Adipocyte (in vitro differentiated cells): ENCODE measurements around the gene PLEKHH2.

Experiments used
- DNase-seq: peaks from one replicate; pipeline ENCODE4 v3.0.0-alpha.2; 2015; ENCODE audit warnings: low read depth
- H3K27me3 ChIP-seq: replicated peaks from 2 replicates; pipeline ENCODE4 v1.7.0; 2013; ENCODE audit warnings: mild to moderate bottlenecking, low read length, moderate library complexity; ENCODE audit not compliant: control insufficient read depth, insufficient read depth
- H3K36me3 ChIP-seq: 2 replicates; pipeline ENCODE4 v1.7.0; 2013; ENCODE audit warnings: low read length, mild to moderate bottlenecking, moderate library complexity; ENCODE audit not compliant: control insufficient read depth, insufficient read depth, severe bottlenecking
- H3K4me1 ChIP-seq: 2 replicates; pipeline ENCODE4 v1.7.0; 2013; ENCODE audit warnings: mild to moderate bottlenecking, low read length, moderate library complexity; ENCODE audit not compliant: control insufficient read depth, insufficient read depth
- H3K4me3 ChIP-seq: 2 replicates; pipeline ENCODE4 v1.7.0; 2013; ENCODE audit warnings: mild to moderate bottlenecking, low read length, moderate library complexity
- H3K9ac ChIP-seq: 2 replicates; pipeline ENCODE4 v1.7.0; 2013; ENCODE audit warnings: mild to moderate bottlenecking, low read length, moderate library complexity
- H3K9me3 ChIP-seq: 2 replicates; pipeline ENCODE4 v1.7.0; 2013; ENCODE audit warnings: mild to moderate bottlenecking, low read length, moderate library complexity; ENCODE audit not compliant: control insufficient read depth

The PLEKHH2 gene

DNA sequence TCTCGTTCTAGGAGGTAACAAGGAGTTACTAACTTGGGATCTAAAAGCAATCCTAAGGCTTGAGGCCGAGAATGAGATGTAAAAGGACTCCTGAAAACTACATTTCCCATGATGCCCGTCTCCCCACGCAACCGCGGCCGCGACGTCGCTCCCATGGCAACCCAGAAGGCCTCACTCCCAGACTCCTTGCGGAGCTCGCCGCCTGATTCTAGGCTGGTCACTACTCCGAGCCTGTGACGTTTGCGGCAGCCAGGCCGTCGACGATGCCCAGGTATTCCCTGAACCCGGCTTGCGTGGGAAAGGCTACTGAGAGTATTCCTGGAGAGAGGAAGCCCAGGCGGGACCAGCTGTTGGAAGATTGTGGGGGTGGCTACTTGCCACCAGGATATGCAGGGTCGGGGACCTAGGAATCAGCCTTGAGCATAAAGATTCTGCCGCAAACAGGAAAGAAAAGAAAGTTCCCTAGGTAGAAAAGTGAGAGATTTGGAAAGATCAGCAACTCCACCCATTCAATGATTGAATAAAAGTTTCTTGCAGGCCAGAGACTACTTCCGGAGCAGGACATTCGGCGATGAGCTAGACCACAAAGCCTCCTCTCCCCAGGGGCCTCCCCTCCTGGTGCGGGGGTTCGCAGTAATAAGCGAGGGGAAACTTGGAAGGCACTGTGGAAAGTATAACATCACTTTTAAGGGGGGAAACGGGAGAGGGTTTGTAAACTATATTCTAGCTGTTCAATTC lies 137.0 kb downstream of the PLEKHH2 start, which contains the start of gene DYNC2LI1:
Gene DYNC2LI1 (plus strand): TSS at position 164 of the 738 bp plus-strand sequence. CDS start 100 bp downstream, at position 264.
- peaks cover 12% of the 10 kb centered on the region for H3K36me3 ChIP-seq
- H3K9me3 ChIP-seq = no peaks in the 10 kb centered on the region
- peaks cover 4% of the 10 kb centered on the region for H3K4me1 ChIP-seq
- H3K9ac ChIP-seq = peak within 1 kb of the TSS; percentile 86
- peak within 1 kb of the TSS; percentile 87 for H3K4me3 ChIP-seq
- DNase-seq = peak; percentile 97
- no peaks in the 10 kb centered on the region for H3K27me3 ChIP-seq

DNA sequence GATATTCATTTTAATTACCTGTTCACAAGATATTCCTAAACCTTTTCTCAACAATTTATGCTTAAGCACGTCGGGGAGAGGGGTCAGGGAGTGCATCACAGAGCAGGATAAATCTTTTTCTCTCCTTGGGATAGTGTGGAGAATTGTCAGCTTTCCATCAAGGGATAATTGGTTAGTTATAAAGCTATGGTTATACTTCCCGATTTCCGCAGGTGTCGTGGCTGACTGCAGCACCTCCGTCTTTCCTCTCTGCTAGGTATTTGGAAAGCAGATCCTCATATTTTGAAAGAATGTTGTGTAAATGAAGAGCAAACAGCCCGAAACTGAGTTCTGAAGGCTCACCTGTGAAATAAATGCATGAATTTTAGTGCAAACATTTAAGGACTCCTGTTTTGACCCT lies 137.6 kb downstream of the PLEKHH2 start:
- H3K36me3 ChIP-seq = peaks cover 16% of the 10 kb centered on the region
- no peak for DNase-seq
- H3K4me1 ChIP-seq = peaks cover 4% of the 10 kb centered on the region
- H3K4me3 ChIP-seq = peak overlapping the region; percentile 87
- peak overlapping the region; percentile 86 for H3K9ac ChIP-seq
- no peaks in the 10 kb centered on the region for H3K27me3 ChIP-seq
- H3K9me3 ChIP-seq = no peaks in the 10 kb centered on the region

DNA sequence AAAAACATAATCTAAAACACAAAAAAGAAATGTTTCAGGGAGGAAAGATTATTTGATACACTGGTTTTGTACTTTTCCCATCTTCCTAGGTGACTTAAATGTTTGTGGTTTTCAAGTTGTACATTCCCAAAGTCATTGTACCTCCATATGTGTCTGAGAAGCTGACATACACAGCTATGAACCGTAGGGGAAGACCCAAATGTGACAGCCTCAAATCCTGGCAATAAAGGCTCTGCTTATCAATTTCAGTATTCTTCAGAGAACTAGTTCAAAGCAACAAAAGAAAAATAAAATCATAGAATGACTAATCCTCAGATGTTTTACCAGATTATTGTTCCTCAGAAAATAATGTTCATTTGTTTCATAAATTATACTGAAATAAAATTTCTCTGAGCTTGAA lies 139.3 kb downstream of the PLEKHH2 start:
- Histone ChIP-seq H3K36me3 (peaks cover 16% of the 10 kb centered on the region), H3K27me3 (no peaks in the 10 kb centered on the region), H3K9me3 (no peaks in the 10 kb centered on the region), H3K4me3 (no peak overlapping the region), H3K9ac (no peak overlapping the region), H3K4me1 (peaks cover 4% of the 10 kb centered on the region)
- DNase-seq = no peak

DNA sequence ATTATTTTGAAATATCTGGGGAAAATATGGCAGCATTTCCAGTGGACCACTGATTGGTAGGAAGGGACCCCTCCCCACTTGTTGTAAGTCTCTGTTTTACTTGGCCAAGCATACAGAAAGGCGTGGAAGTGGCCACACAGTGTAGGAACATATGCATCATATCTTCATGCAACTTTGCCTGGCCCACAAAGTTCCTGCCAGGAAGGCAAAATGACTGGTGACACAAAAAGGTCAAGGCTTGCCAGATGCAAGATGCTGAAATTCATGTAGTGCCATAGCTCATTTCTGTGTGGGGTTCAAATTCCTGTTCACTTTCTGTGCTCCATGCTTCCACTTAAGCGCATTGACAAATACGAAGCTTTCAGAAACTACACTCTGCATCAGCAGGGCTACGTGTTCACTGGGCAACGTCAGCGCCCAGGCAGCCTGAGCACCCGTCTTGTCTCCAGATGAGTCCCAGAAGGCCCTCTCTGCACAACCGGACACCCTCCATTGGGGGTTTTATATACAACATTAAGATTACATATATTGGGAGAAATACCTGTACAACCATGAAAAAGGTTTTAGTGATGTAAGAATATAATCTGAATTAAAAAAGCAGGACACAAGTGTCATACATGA lies 140.4 kb downstream of the PLEKHH2 start:
- no peaks in the 10 kb centered on the region for H3K27me3 ChIP-seq
- H3K9ac ChIP-seq = no peak overlapping the region
- H3K9me3 ChIP-seq = no peaks in the 10 kb centered on the region
- H3K4me1 ChIP-seq = peaks cover 4% of the 10 kb centered on the region
- no peak overlapping the region for H3K4me3 ChIP-seq
- peaks cover 16% of the 10 kb centered on the region for H3K36me3 ChIP-seq
- no peak for DNase-seq

DNA sequence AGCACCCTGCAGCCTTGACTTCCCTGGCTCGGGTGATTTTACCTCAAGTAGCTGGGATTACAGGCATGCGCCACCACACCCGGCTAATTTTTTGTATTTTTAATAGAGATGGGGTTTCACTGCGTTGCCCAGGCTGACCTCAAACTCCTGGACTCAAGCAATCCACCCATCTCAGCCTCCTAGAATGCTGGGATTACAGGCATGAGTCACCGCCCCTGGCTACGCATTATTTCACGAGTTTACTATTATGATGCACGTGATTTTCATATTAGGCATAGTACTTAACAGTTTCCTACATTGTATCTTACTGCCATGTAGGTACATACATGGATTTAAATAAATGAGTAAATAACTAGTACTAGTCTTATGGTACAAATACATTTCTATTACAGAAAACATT lies 141.2 kb downstream of the PLEKHH2 start:
- H3K27me3 ChIP-seq = no peaks in the 10 kb centered on the region
- H3K36me3 ChIP-seq = peaks cover 16% of the 10 kb centered on the region
- no peak overlapping the region for H3K4me3 ChIP-seq
- H3K9ac ChIP-seq = no peak overlapping the region
- H3K9me3 ChIP-seq = no peaks in the 10 kb centered on the region
- peaks cover 4% of the 10 kb centered on the region for H3K4me1 ChIP-seq
- no peak for DNase-seq

DNA sequence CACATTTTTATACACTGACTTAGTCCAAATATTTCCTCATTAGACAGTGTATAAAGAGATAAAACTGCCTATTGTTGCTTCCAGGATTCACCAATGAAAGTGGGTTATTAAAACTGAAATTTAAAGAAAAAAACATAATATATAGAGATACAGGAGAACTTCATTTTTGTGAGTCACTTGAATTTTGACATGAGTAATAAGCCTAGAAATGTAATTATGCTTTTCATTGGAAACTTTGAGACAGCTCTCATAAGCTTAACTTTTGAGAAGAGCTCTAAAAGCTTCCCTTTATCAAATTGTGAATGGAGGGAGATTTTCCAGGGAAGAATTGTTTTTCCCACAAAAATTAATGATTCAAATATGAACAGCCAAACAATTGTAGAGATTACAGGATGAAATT lies 150.8 kb downstream of the PLEKHH2 start:
- H3K36me3 ChIP-seq = peaks cover 39% of the 10 kb centered on the region
- H3K9ac ChIP-seq = no peak overlapping the region
- H3K4me3 ChIP-seq = no peak overlapping the region
- no peak for DNase-seq
- peaks cover 18% of the 10 kb centered on the region for H3K4me1 ChIP-seq
- no peaks in the 10 kb centered on the region for H3K9me3 ChIP-seq
- no peaks in the 10 kb centered on the region for H3K27me3 ChIP-seq

DNA sequence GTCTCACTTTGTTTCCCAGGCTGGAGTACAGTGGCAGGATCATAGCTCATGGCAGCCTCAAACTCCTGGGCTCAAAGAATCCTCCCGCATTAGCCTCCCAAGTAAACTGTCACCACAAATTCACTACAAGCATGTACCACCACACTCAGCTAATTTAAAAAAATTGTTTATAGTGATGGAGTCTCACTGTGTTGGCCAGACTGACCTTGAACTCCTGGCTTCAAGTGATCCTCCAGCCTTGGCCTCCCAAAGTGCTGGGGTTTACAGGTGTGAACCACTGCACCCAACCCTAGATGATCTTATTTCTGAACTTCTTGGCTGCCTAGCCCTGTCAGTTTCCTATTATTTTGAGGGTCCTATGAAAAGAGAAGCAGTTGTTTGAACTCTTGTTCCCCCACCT lies 151.6 kb downstream of the PLEKHH2 start:
- Histone ChIP-seq H3K9ac (no peak overlapping the region), H3K4me1 (peaks cover 18% of the 10 kb centered on the region), H3K36me3 (peaks cover 38% of the 10 kb centered on the region), H3K4me3 (no peak overlapping the region), H3K9me3 (no peaks in the 10 kb centered on the region), H3K27me3 (no peaks in the 10 kb centered on the region)
- DNase-seq = no peak

DNA sequence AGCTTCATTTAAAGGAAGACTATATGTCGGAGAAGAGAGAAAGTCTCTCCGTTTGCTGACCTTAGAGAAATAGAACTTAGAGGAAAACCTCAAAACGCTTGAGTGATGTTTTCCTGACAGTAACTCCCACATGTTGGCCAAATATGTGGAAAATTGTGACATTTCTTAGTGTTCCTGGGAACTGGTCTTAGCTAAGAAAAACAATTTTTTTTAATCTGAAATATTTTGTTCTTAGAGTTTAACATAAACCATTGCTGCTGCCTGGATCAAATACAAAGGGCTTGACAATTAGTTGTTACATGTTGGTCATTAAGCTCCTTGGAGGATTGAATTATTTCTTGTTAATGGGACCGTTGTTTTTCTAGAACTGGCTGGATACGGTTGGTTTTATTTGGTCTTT lies 153.1 kb downstream of the PLEKHH2 start:
- Histone ChIP-seq H3K4me3 (peak overlapping the region; percentile 21), H3K9ac (no peak overlapping the region), H3K36me3 (peaks cover 37% of the 10 kb centered on the region), H3K9me3 (no peaks in the 10 kb centered on the region), H3K27me3 (no peaks in the 10 kb centered on the region), H3K4me1 (peaks cover 18% of the 10 kb centered on the region)
- DNase-seq = peak; percentile 41

DNA sequence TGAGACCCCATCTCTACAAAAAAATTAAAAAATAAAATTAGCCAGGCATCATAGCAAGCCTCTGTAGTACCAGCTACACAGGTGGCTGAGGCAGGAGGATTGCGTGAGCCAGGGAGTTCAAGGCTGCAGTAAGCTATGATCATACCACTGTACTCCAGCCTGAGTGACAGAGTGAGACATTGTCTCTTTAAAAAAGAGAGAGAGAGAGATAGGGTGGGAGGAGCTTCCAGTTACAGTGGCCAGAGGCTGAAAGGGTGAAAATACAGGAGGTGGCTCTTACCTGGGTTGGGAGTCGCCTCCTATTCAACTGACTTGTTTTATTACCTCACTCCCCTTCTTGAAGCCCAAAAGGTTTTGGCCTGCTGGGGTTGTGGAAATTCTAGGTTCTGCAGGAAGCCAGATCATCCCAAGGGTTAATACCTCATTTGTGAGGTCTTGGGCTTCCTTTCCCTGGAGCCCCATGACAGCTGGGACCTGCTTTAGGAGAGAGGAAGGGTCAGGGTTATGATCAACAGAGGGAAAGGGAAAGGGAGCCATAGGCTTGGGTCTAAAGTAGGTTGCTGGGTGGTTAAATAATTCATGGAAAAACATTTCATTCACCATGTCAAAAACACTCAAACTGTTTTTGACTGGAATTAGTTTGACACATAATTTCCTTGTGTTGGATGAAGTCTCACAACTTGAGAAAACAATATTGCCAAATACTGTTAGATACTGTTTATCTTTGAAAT lies 154.1 kb downstream of the PLEKHH2 start:
- H3K4me3 ChIP-seq = no peak overlapping the region
- no peak overlapping the region for H3K9ac ChIP-seq
- H3K4me1 ChIP-seq = peaks cover 18% of the 10 kb centered on the region
- H3K36me3 ChIP-seq = peaks cover 32% of the 10 kb centered on the region
- DNase-seq = no peak
- H3K9me3 ChIP-seq = no peaks in the 10 kb centered on the region
- no peaks in the 10 kb centered on the region for H3K27me3 ChIP-seq

DNA sequence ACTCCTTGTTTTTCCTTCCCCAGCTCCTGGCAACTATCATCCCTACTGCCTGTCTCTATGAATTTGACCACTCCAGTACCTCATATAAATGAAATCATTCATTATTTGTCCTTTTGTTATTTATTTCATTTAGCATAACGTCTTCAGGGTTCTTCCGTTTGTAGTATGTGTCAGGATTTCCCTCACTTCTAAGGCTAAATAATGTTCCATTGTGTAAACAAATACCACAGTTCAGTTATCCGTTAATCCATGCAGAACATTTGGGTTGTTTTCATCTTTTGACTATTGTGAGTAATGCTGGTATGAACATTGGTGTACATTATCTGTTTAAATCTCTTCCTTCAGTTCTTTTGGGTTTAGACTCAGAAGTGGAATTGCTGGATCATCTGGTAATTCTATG lies 155.6 kb downstream of the PLEKHH2 start:
- H3K9ac ChIP-seq = no peak overlapping the region
- peaks cover 30% of the 10 kb centered on the region for H3K36me3 ChIP-seq
- no peaks in the 10 kb centered on the region for H3K9me3 ChIP-seq
- H3K4me1 ChIP-seq = peaks cover 17% of the 10 kb centered on the region
- H3K27me3 ChIP-seq = no peaks in the 10 kb centered on the region
- DNase-seq = no peak
- no peak overlapping the region for H3K4me3 ChIP-seq

DNA sequence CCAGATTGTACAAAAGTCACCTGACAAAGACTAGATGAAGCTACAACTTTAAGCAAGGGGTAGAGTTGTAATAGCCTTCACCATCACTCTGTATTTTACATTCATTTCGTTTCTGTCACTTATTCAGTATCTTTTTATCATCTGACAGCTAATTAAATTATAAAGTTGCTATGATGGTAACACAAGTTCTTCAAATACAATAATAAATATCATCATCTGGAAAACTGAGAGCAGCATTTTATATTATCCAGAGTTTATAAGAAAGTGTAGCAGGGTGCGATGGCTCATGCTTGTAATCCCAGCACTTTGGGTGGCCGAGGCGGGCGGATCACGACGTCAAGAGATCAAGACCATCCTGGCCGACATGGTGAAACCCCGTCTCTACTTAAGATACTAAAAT lies 157.9 kb downstream of the PLEKHH2 start:
- no peaks in the 10 kb centered on the region for H3K27me3 ChIP-seq
- no peak overlapping the region for H3K4me3 ChIP-seq
- peaks cover 10% of the 10 kb centered on the region for H3K4me1 ChIP-seq
- H3K36me3 ChIP-seq = peaks cover 19% of the 10 kb centered on the region
- DNase-seq = no peak
- H3K9me3 ChIP-seq = no peaks in the 10 kb centered on the region
- H3K9ac ChIP-seq = no peak overlapping the region
